HL-60/S4 treated with phorbol 12-myristate 13-acetate at 8.2 ng/mL for 4 days and 3 days (cell line): ENCODE measurements around the gene PAH.
"Not testable (repeated sequence)": the region's sequence is repeated elsewhere in the genome, so short reads cannot be mapped to it uniquely, and the experiment has no call there.

ENCODE experiments used
- in situ Hi-C: fragments of 300-500 bp; cut with MboI; formaldehyde crosslinking; loops from 2 replicates; pipeline ENCODE4 v1.15.0; 2022; ENCODE audit warnings: low sequenced_read_pairs

Gene PAH

GRCh38 chr12:102833687-102834441 is 83.2 kb downstream of the PAH start:
- in situ Hi-C loops, result no loop called here

GRCh38 chr12:102832826-102833225 is 84.2 kb downstream of the PAH start:
- in situ Hi-C loops, result not testable (repeated sequence)

GRCh38 chr12:102824218-102824835 is 92.7 kb downstream of the PAH start:
- in situ Hi-C loops, result no loop called here

GRCh38 chr12:102821149-102821548 is 95.9 kb downstream of the PAH start:
- in situ Hi-C loops, result no loop called here

DNA sequence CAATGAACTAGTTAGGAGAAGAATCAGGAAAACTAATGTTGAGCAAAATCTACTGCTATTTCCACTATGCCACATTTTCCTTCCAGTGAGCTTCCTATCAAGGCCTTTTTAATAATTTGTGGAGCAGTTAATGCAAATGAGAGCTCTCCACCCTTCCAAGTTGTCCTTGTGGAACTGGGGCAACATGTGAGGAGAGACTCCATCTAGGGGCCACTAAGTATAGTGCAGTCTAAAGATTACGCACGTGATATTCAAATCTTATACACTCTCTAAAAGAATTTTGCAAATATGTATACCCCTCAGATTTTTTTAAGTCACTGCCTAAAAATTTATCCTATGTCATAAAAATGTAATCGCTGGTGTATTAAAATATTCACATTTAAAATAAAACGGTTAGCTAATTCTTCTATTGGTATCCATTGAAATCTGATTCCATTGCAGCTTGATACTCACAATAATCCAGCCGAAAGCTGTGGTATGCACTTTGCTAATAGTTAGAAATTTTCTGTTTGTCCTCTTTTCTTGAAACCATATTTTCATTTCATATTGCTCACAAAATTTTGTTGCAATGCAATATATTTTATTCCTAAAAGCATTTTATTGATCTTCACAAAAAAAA is 100.1 kb downstream of the PAH start:
- in situ Hi-C loops, result no loop called here

DNA sequence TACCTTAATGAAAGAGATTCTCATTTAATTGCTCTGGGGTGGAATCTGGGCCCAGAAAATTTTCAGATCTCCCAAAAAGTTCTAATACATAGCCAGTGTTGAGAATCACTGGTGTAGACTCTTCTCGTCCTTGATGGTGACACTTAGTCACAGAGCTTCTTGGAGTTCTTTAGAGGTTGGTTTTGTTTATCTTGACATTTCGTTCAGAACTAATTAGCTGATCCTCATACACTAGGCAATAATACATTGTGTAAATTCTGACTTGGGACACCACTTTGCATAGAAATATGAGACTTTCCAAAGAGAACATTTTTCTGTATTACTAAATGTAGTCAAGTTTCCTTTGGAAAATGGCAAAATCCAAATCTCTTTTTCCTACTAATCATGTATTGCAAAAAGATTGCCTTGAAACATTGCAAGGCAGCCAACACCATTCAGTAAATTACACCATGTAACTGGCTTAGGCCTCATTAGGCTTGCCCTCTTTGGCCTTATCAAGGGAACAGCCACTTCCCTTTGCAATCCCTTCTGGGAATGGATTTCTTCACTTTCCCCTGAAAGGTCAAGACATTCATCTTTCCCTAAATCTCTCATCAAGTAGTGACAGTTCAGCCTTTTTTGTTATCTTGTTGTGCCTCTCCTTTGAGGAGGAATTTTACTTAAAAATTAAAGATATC is 102.2 kb downstream of the PAH start:
- in situ Hi-C loops, result no loop called here

DNA sequence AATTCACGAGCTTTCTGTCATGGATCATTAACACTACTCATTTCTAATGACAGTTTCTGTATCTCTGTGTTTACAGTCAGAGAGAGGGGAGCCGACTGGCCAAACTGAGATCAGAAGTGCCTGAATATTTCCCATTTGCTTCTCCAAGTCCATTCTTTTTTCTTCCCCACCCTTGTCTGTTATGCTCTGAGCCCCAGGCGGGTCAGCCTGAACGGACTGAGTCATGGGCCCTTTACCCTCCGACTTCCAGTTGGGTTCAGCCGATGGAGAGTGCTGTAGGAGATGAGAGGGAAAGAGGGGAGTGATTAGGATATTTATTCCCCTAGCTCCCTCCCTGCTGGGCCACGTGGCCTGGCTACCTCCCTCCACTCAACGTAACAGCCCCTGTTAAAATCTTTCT is 104.7 kb downstream of the PAH start:
- in situ Hi-C loops, result no loop called here

GRCh38 chr12:102811110-102811737 is 105.8 kb downstream of the PAH start:
- in situ Hi-C loops, result no loop called here

- in situ Hi-C loops, result no loop called here
Observed at GRCh38 chr12:102808412-102808811, 108.6 kb downstream of the PAH start.

- in situ Hi-C loops, result no loop called here
Observed at GRCh38 chr12:102806592-102806991, 110.5 kb downstream of the PAH start.

GRCh38 chr12:102806110-102806509 is 110.9 kb downstream of the PAH start:
- in situ Hi-C loops, result no loop called here

DNA sequence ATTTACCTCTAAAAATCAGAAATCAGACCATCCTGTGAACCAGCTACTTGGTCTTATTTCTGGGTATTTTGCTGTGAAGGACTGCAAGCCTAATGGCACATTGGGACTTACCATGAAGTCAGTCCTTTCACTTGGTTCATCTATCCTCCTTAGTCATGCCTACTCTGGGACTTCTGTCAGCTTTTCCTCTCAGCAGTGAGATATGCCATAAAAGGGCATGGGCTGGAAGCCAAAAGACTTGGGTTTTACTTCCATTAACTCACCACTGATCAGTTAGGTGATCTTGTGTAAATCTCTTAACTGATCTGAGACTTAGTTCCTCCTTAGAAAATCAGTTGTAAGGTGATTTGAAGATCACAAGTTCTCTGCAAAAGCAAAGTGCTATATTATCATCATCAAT is 116.5 kb downstream of the PAH start:
- in situ Hi-C loops, result no loop called here

GRCh38 chr12:102799229-102799628 is 117.8 kb downstream of the PAH start:
- in situ Hi-C loops, result no loop called here

GRCh38 chr12:102797528-102797927 is 119.5 kb downstream of the PAH start:
- in situ Hi-C loops, result no loop called here

GRCh38 chr12:102793921-102794320 is 123.1 kb downstream of the PAH start:
- in situ Hi-C loops, result no loop called here
